Measurements from ENCODE around the gene VWA5B1.

Gene VWA5B1

DNA sequence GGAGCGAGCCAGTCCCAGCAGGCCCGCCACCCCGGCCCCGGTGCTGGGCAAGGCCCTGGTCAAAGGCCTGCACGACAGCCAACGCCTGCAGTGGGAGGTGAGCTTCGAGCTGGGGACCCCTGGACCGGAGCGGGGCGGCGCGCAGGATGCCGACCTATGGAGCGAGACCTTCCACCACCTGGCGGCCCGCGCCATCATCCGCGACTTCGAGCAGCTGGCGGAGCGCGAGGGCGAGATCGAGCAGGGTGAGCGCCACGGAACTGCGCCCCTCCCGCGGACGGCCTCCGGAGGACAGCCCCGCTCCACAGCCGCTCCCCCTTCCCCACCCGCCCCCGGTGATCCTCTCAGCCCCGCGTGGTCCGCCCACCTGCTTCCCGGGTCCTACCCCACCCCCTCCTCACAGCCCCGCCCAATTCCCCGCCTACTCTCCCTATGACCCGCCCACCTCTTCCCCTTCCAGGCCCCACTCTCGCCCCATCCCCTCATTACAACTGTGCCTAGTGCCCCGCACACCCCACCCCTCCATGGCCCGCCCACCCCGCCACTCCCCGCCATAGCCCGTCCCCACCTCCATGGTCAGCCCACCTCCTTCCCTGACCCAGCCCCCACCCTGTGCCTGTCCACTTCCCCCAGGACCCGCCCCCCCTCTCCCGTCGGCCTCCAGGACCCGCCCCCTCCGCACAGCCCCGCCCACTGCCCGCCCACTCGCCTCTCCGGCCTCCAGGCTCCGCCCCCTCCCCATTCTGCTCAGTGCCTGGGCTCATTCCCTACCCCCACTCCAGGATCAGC lies 52.7 kb downstream of the VWA5B1 start:
- FAIRE-seq (no peak), DNase-seq (ENCODE audit: insufficient read length, low spot score) (no peak)

- FAIRE-seq, result no peak
- no peak for DNase-seq (ENCODE audit: insufficient read length, low spot score)
Observed at GRCh38 chr1:20343938-20344302, 53.2 kb downstream of the VWA5B1 start.

DNA sequence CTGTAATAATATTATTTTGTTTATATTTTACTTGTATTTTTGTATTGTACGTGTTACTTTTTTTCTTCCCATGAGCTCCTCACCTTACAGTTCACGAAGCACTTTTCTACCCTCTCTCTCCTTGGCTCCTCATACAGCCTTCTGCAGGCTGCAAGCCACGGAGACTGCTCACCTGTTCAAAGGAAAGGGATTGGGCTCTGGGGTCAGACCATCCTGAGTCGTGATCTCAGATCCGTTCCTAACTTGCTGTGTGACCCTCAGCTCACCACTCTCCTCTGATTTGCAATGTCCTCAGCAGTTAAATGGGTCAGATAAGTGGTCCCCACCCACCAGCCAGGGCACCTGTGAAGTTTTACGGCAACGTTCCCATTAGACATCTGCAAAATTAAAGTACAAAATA lies 54.1 kb downstream of the VWA5B1 start:
- FAIRE-seq, result no peak

GRCh38 chr1:20345419-20345818 lies 54.7 kb downstream of the VWA5B1 start:
- DNase-seq (ENCODE audit: insufficient read length, low spot score), result no peak
- FAIRE-seq, result no peak

More for the DNA sequence above, 54.1 kb downstream of the VWA5B1 start:
- no peak for DNase-seq (ENCODE audit: insufficient read length, low spot score)

- no peak for FAIRE-seq
Observed at GRCh38 chr1:20346433-20346832, 55.8 kb downstream of the VWA5B1 start.

DNA sequence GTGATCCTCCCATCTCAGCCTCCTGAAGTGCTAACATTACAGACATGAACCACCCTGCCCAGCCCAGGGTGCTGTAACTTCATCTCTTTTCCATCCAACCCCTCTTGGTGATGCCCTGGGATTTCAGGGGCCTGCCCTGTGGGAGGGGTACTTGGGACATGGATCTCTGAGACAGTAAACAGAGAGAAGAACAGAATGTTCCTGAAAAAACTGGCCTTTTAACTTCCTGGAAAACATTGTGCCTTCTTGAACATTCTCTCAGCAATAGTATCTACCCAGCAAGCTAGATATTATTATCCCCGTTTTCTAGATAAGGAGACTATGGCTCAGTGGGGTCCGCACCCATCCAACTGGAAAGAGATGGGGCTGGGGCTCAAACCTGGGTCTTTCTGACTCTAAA lies 57.0 kb downstream of the VWA5B1 start:
- FAIRE-seq (no peak), DNase-seq (ENCODE audit: insufficient read length, low spot score) (no peak)

More at GRCh38 chr1:20346433-20346832, 55.8 kb downstream of the VWA5B1 start:
- DNase-seq (ENCODE audit: insufficient read length, low spot score), result no peak

DNA sequence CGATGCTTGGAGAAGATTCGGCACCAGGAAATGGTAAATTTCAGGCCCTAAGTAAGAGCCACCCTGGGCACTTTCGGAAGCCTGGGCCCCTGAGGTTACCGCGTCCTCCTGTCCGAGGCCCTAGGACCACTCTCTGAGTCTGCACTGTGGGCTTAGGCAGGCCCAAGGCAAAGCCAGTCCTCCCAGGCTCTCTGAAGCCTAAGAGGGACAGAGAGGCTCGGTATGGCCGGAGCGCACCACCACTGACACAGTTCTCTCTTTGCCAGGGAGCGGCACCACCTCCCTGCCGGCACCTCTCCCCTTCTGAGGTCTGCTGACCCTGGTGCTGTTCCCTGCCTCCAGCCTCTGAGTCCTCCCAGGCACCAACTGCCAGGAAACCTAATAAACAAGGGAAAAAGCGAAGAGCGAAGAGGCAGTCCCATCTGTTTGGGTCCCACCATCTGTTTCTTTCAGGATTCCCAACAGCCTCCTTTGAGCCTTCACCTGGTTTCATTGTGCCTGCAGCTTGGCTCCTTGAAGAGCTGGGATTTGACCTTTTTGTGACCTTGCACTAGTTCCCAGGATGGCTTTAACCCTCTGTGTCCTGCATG lies 57.7 kb downstream of the VWA5B1 start:
- no peak for DNase-seq (ENCODE audit: insufficient read length, low spot score)
- FAIRE-seq, result no peak

- FAIRE-seq (no peak), DNase-seq (ENCODE audit: insufficient read length, low spot score) (no peak)
Observed at GRCh38 chr1:20349561-20349960, 58.9 kb downstream of the VWA5B1 start.

- no peak for FAIRE-seq
- no peak for DNase-seq (ENCODE audit: insufficient read length, low spot score)
Observed at GRCh38 chr1:20349971-20350370, 59.3 kb downstream of the VWA5B1 start.

GRCh38 chr1:20350421-20350820 lies 59.7 kb downstream of the VWA5B1 start:
- FAIRE-seq, result no peak
- DNase-seq (ENCODE audit: insufficient read length, low spot score), result no peak

GRCh38 chr1:20351911-20352701 lies 61.4 kb downstream of the VWA5B1 start:
- FAIRE-seq (no peak), DNase-seq (ENCODE audit: insufficient read length, low spot score) (no peak)

DNA sequence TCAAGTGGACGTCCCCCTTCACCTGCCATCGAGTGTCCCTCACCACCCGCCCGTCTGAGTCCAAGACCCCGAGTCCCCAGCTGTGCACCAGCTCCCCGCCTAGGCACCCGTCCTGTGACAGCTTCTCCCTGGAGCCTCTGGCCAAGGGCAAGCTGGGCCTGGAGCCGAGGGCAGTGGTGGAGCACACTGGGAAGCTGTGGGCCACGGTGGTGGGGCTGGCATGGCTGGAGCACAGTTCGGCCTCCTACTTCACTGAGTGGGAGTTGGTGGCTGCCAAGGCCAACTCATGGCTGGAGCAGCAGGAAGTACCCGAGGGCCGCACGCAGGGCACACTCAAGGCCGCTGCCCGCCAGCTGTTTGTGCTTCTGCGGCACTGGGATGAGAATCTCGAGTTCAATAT lies 63.2 kb downstream of the VWA5B1 start:
- FAIRE-seq, result no peak

GRCh38 chr1:20354610-20355009 lies 63.9 kb downstream of the VWA5B1 start:
- FAIRE-seq (no peak), DNase-seq (ENCODE audit: insufficient read length, low spot score) (no peak)

More for the DNA sequence above, 63.2 kb downstream of the VWA5B1 start:
- no peak for DNase-seq (ENCODE audit: insufficient read length, low spot score)

DNA sequence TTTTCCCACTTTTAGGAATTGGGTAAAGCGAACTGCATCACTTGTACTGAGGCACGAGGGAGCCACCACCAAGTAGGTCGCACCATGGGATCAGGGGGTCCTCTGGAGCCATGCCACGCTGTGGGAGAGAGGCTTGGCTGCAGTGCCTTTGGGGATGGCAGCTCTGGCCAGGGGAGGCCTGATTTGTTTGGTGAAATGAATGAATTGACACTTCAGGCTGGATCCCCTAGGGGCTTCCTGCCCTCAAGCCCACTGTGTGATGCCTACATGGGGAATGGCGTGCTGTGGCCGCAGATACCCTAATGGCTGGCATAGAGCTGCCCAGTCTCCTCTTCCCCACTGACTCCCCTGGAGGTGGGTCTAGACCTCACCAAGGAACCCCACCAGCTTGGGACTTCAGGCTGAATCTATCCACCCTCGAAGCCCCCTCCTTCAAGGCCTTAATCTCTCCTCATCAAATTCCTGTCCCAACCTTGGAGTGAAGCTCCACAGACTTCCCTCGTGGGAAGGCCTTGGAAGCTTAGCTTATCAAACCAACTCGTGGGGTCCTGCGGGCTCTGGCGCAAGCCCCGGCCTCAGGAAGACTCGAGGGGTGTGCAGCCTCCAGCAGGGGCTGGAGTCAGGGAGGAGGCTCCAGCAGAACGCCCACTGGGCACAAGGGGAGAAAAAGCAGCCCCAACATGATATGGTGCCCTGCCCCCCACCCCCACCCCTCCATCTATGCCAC lies 64.6 kb downstream of the VWA5B1 start:
- no peak for FAIRE-seq
- no peak for DNase-seq (ENCODE audit: insufficient read length, low spot score)

DNA sequence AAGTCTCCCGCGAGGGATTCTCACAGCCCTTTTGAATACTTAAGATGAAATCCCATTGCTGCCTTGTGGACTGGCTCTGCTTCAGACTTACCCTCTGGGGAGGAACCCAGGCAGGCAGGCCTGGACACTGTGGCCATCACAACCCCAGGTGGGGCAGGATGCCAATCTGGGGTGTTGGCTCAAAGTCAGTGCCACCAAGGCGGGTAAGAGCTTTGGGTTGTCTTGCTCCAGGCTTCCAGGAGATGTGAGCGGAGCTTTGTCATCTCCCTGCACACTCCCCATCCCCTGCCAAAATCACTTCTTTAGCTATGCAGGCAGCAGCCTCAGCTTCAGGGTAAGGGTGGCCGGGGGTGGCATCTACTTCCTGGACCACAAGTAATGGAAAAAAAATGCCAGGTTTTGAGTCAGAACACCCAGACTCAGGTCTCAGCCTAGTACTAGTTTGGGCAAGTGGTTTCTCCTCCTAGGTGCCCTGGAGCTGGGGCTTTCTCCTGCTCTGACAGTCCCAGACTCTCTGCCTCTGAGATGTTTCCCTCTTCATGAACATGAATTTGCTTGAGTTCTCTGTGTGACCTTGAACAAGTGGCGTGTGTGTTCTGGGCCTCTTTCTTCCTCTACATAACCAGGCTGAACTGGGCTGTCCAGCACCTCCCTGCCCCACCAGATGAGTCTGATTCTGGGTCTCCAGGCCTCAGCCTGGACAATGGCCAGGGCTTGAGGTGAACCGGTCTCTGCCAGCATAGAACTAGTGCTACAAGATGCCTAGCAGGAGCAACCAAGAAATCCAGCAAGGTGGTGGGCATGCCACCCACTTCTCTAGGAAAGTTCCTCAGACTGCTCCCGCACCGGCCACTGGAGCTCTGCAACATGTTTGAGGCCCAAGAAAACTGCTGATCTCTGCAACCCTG lies 65.4 kb downstream of the VWA5B1 start:
- DNase-seq (ENCODE audit: insufficient read length, low spot score) (no peak), FAIRE-seq (no peak)

GRCh38 chr1:20356850-20357459 lies 66.3 kb downstream of the VWA5B1 start:
- DNase-seq (ENCODE audit: insufficient read length, low spot score), result no peak
- FAIRE-seq, result no peak

DNA sequence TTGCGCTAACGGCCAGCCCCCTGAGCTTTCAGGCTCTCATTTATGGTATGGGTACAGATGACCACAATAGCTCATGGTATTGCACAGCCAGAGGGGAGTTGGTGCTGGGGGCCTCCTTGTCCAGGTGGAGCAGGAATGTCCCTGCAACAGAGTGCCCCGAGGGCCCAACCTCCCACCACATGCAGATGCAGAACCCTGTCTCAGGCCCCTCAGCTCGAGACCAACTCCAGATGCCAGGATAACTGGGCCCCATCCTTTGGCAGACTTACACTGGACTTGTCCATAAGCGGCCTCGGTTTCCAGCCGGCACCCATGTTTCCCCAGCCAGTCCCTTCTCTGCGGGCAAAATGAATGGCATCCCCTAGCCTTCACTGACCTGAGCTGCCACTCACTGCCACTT lies 67.1 kb downstream of the VWA5B1 start:
- DNase-seq (ENCODE audit: insufficient read length, low spot score), result no peak
- no peak for FAIRE-seq

DNA sequence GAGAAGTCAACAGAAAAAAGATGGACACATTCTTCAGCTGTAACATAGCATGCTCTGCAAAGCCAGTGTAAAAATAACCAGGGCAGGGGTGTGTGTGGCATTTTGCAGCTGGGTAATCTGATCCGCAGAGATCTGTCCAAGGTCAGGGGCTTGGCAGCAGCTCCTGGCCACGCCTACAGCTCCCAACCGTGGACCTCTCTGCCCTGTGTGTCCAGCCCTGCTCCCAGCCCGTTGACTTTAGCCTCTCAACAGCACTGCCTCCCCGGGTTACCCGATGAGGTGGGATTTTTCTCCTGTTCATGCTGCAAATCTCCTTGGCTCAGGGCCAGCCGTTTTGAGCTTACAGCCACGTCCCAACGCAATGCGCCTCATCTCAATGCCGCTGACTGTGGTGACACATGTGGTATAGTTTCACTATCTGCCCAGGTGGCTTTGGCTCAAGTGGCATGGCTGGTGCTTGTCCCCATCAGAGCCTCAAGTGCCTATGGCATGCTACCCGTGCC lies 68.1 kb downstream of the VWA5B1 start:
- no peak for FAIRE-seq
- DNase-seq (ENCODE audit: insufficient read length, low spot score), result peak; percentile 41

All from HTR-8/SVneo (cell line).